Ovary (tissue), 3 donors: ENCODE data around the gene CMTM3.
"Not testable (repeated sequence)": the region's sequence is repeated elsewhere in the genome, so short reads cannot be mapped to it uniquely, and the experiment has no call there.

ENCODE experiments used
- CTCF ChIP-seq, 3 donors: fragments of 450-650 bp in 2 of 3; fragments of 200-600 bp in 1 of 3; IDR thresholded peaks; one replicate each; pipeline versions ENCODE4 v1.5.1 to v1.8.0; 2016 to 2022; ENCODE audit warnings: antibody characterized with exemption in 3 of 3, mild to moderate bottlenecking in 1 of 3
- EP300 ChIP-seq: sonication (generic); formaldehyde crosslinking; IDR thresholded peaks from one replicate; pipeline ENCODE4 v1.6.1; 2017; ENCODE audit warnings: antibody characterized with exemption
- POLR2A ChIP-seq: fragments of 450-650 bp; IDR thresholded peaks from one replicate; pipeline ENCODE4 v1.6.1; 2017; ENCODE audit warnings: antibody characterized with exemption, mild to moderate bottlenecking, moderate library complexity
- donor health status: DM: no; HTN: no; CAD: no.

DNA sequence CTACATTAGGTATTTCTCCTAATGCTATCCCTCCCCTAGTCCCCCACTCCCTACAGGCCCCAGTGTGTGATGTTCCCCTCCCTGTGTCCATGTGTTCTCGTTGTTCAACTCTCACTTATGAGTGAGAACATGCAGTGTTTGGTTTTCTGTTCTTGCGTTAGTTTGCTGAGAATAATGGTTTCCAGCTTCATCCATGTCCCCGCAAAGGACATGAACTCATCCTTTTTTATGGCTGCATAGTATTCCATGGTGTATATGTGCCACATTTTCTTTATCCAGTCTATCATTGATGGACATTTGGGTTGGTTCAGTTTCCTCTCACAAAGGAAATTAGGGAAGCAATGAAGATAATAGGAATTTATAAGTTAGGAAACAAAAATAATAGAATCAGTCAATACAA is 37.2 kb upstream of the CMTM3 start:
- not testable (repeated sequence) for TF ChIP-seq CTCF (IDR thresholded peaks at IDR 0.05); POLR2A; EP300
